Naive thymus-derived CD4-positive, alpha-beta T cell (primary cell): ENCODE data around the gene GPC6. TPM values are rescaled to one million over a fixed set of nuclear protein-coding genes. Genes with fewer than 3 reads are reported as not detected.

Experiments
- ATAC-seq: fragments of 150-1000 bp; cut with Tn5 transposase; 2 replicates; pipeline ENCODE4 v1.10.0; 2021; ENCODE audit warnings: mild to moderate bottlenecking, moderate library complexity
- CTCF ChIA-PET: fragments of 350-600 bp; sonication (Branson Sonifier 250); formaldehyde crosslinking; loops from one replicate; lab custom pipeline; 2021; ENCODE audit warnings: antibody characterized with exemption; lab: Charles Lee
- POLR2A ChIA-PET: fragments of 350-600 bp; sonication (Branson Sonifier 250); formaldehyde crosslinking; loops from one replicate; lab custom pipeline; 2021; ENCODE audit warnings: antibody characterized with exemption, inconsistent platforms; lab: Charles Lee
- DNase-seq, 9 donors: peaks; one replicate each; pipeline versions ENCODE4 v3.0.0 to v3.0.0-alpha.2; 2020 to 2022; ENCODE audit warnings: mixed read lengths in 1 of 9
- H3K27ac ChIP-seq: one replicate; pipeline ENCODE4 v1.7.0; 2013; ENCODE audit warnings: mild to moderate bottlenecking, low read depth, low read length, moderate library complexity
- H3K27me3 ChIP-seq, 2 donors: one replicate each; pipeline ENCODE4 v1.7.0; 2013; ENCODE audit warnings: low read length in 2 of 2, mild to moderate bottlenecking in 2 of 2, moderate library complexity in 2 of 2; ENCODE audit not compliant: control insufficient read depth in 2 of 2, insufficient read depth in 2 of 2
- H3K36me3 ChIP-seq, 3 experiments: 1 replicate in 2 of 3; 2 replicates in 1 of 3; pipeline ENCODE4 v1.7.0; 2013; ENCODE audit warnings: low read length in 3 of 3, mild to moderate bottlenecking in 3 of 3, moderate library complexity in 1 of 3; ENCODE audit not compliant: insufficient read depth in 3 of 3, control insufficient read depth in 2 of 3
- H3K4me1 ChIP-seq, 2 donors: one replicate each; pipeline ENCODE4 v1.7.0; 2013; ENCODE audit warnings: low read length in 2 of 2, mild to moderate bottlenecking in 2 of 2, moderate library complexity in 1 of 2; ENCODE audit not compliant: control insufficient read depth in 2 of 2, insufficient read depth in 2 of 2
- H3K4me3 ChIP-seq: 2 replicates; pipeline ENCODE4 v1.7.0; 2013; ENCODE audit warnings: mild to moderate bottlenecking, low read length
- H3K9me3 ChIP-seq, 3 experiments: 1 replicate in 2 of 3; 2 replicates in 1 of 3; pipeline ENCODE4 v1.7.0; 2013; ENCODE audit warnings: low read length in 3 of 3; ENCODE audit not compliant: control insufficient read depth in 2 of 3
- H3K27ac Mint-ChIP-seq, 9 donors: one replicate each; pipeline ENCODE4 v1.8.0; 2020 to 2022; ENCODE audit warnings: mixed read lengths in 9 of 9, mild to moderate bottlenecking in 8 of 9, moderate library complexity in 5 of 9, inconsistent platforms in 2 of 9
- H3K27me3 Mint-ChIP-seq, 5 donors: one replicate each; pipeline ENCODE4 v1.8.0; 2021 to 2022; ENCODE audit warnings: mixed read lengths in 5 of 5, mild to moderate bottlenecking in 1 of 5
- H3K36me3 Mint-ChIP-seq, 5 donors: one replicate each; pipeline ENCODE4 v1.8.0; 2020 to 2022; ENCODE audit warnings: mixed read lengths in 5 of 5, mild to moderate bottlenecking in 3 of 5, inconsistent platforms in 1 of 5
- H3K4me1 Mint-ChIP-seq, 7 donors: one replicate each; pipeline ENCODE4 v1.8.0; 2020 to 2022; ENCODE audit warnings: mixed read lengths in 7 of 7, mild to moderate bottlenecking in 3 of 7, inconsistent platforms in 1 of 7
- H3K4me3 Mint-ChIP-seq, 10 donors: one replicate each; pipeline ENCODE4 v1.8.0; 2020 to 2022; ENCODE audit warnings: mild to moderate bottlenecking in 10 of 10, mixed read lengths in 10 of 10, moderate library complexity in 6 of 10, inconsistent platforms in 2 of 10
- H3K9me3 Mint-ChIP-seq, 11 donors: one replicate each; pipeline ENCODE4 v1.8.0; 2020 to 2022; ENCODE audit warnings: mixed read lengths in 11 of 11, mild to moderate bottlenecking in 4 of 11, inconsistent platforms in 1 of 11, moderate library complexity in 1 of 11
- intact Hi-C, 2 donors: fragments of 100-400 bp; cut with micrococcal nuclease; formaldehyde crosslinking; loops; one replicate each; pipeline ENCODE4 v1.15.1; 2023
- polyA plus RNA-seq, 2 donors: library from polyadenylated mRNA; unstranded; fragments of 300-500 nt; fragmentation: Illumina TruSeq; gene quantifications; one replicate each; pipeline ENCODE4 v1.2.3, GENCODE V29; 2021
- total RNA-seq, 6 experiments: library from RNA in 5 of 6; stranded (reverse) in 5 of 6; gene quantifications; 1 replicate in 5 of 6; 2 replicates in 1 of 6; pipeline ENCODE4 v1.2.3 and lab custom pipeline; 2021 to 2026

Gene GPC6
- total and polyA plus RNA-seq, 7 experiments from 2014 or later = not detected

GRCh38 chr13:94415500-94416237, 1189.1 kb downstream of the GPC6 start:
- ATAC-seq (no peak), DNase-seq (no peak)
- Mint-ChIP-seq H3K27me3 (peaks cover 0 to 16% (median 5%) of the 10 kb centered on the region in 5 donors), H3K27ac (no peak overlapping the region), H3K4me3 (no peak overlapping the region), H3K9me3 (peaks cover 4 to 41% (median 18%) of the 10 kb centered on the region in 11 donors), H3K36me3 (peaks cover 6 to 19% (median 12%) of the 10 kb centered on the region in 5 donors), H3K4me1 (peaks cover 9 to 29% (median 27%) of the 10 kb centered on the region in 7 donors)
- peaks cover 0 to 4% (median 0%) of the 10 kb centered on the region in 3 experiments for H3K9me3 ChIP-seq
- no peak overlapping the region for H3K27ac ChIP-seq
- intact Hi-C loops = loop anchor here in 1 of 2 donors (5.0 kb wide), 1 partner anchor 88 kb away; no protein-coding TSS in a partner anchor
- no peak overlapping the region for H3K4me3 ChIP-seq
- POLR2A ChIA-PET = interaction anchor here (1.3 kb wide), 1 partner anchor 134 kb away, joined by 3 read pairs; no protein-coding TSS in a partner anchor
- H3K4me1 ChIP-seq = peaks cover 0 to 15% of the 10 kb centered on the region in 2 donors
- no peaks in the 10 kb centered on the region for H3K27me3 ChIP-seq
- CTCF ChIA-PET = interaction anchor here (0.9 kb wide), 1 partner anchor 202 kb away, joined by 3 read pairs; no protein-coding TSS in a partner anchor
- H3K36me3 ChIP-seq = no peaks in the 10 kb centered on the region

GRCh38 chr13:94416454-94417080, 1190.0 kb downstream of the GPC6 start:
- peaks cover 8 to 19% (median 12%) of the 10 kb centered on the region in 5 donors for H3K36me3 Mint-ChIP-seq
- peaks cover 0 to 15% of the 10 kb centered on the region in 2 donors for H3K4me1 ChIP-seq
- intact Hi-C loops = loop anchor here in 1 of 2 donors (5.0 kb wide), 1 partner anchor 89 kb away; no protein-coding TSS in a partner anchor
- H3K27ac ChIP-seq = no peak overlapping the region
- H3K27me3 ChIP-seq = no peaks in the 10 kb centered on the region
- H3K36me3 ChIP-seq = no peaks in the 10 kb centered on the region
- ChIA-PET CTCF (no interaction called here), POLR2A (interaction anchor here (1.3 kb wide), 1 partner anchor 133 kb away, joined by 3 read pairs; no protein-coding TSS in a partner anchor)
- peaks cover 5 to 49% (median 22%) of the 10 kb centered on the region in 11 donors for H3K9me3 Mint-ChIP-seq
- H3K4me1 Mint-ChIP-seq = peaks cover 9 to 29% (median 27%) of the 10 kb centered on the region in 7 donors
- ATAC-seq (no peak), DNase-seq (no peak)
- no peak overlapping the region for H3K27ac Mint-ChIP-seq
- H3K4me3 Mint-ChIP-seq = no peak overlapping the region
- no peak overlapping the region for H3K4me3 ChIP-seq
- H3K27me3 Mint-ChIP-seq = peaks cover 0 to 15% (median 5%) of the 10 kb centered on the region in 5 donors
- H3K9me3 ChIP-seq = peaks cover 0 to 4% (median 0%) of the 10 kb centered on the region in 3 experiments

- peaks cover 9 to 29% (median 27%) of the 10 kb centered on the region in 7 donors for H3K4me1 Mint-ChIP-seq
- H3K9me3 Mint-ChIP-seq = peaks cover 7 to 53% (median 22%) of the 10 kb centered on the region in 11 donors
- Histone ChIP-seq H3K27ac (no peak overlapping the region), H3K36me3 (no peaks in the 10 kb centered on the region), H3K27me3 (no peaks in the 10 kb centered on the region), H3K9me3 (peaks cover 0 to 4% (median 0%) of the 10 kb centered on the region in 3 experiments), H3K4me3 (no peak overlapping the region), H3K4me1 (peaks cover 0 to 15% of the 10 kb centered on the region in 2 donors)
- ATAC-seq (no peak), DNase-seq (no peak)
- no peak overlapping the region for H3K27ac Mint-ChIP-seq
- ChIA-PET CTCF (no interaction called here), POLR2A (no interaction called here)
- no peak overlapping the region for H3K4me3 Mint-ChIP-seq
- intact Hi-C loops = loop anchor here in 1 of 2 donors (5.0 kb wide), 1 partner anchor 90 kb away; no protein-coding TSS in a partner anchor
- peaks cover 0 to 12% (median 4%) of the 10 kb centered on the region in 5 donors for H3K27me3 Mint-ChIP-seq
- peaks cover 8 to 21% (median 12%) of the 10 kb centered on the region in 5 donors for H3K36me3 Mint-ChIP-seq
These were observed 1190.7 kb downstream of the GPC6 start for GRCh38 chr13:94417294-94417693.

DNA sequence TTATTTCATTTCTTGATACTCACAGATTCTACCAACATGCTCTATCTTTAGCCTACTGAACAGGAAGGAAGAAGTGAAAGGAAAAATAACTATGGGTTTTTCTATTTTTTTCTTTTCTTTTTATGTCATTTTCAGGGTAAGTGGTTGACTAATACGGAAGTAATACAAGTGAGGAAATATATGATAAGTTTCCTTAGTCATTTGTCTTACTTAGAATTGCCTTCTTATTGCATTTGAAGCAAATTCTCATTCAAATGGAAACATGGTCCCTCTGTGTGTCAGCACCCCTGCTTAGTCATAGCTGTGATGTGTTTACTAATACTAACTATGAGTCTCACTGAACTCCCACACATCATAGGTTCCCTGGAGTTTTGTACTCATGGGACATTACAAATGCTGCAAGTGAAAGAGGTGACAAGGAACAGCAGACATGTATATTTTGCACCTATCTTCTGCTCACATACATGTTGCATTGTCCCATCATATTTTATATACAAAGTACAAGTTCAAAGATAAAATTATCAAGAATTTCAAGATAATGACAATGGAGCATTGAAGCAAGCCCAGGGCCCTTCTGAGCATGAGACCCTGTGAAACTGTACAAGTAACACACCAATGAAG, 1192.8 kb downstream of the GPC6 start:
- no peaks in the 10 kb centered on the region for H3K36me3 ChIP-seq
- peaks cover 0 to 11% (median 0%) of the 10 kb centered on the region in 5 donors for H3K27me3 Mint-ChIP-seq
- H3K27ac ChIP-seq = no peak overlapping the region
- peaks cover 9 to 29% (median 27%) of the 10 kb centered on the region in 7 donors for H3K4me1 Mint-ChIP-seq
- DNase-seq (peak in 7 of 9 donors; percentile 10 to 55 (median 43)), ATAC-seq (peak; percentile 61)
- ChIA-PET POLR2A (interaction anchor here (0.6 kb wide), 1 partner anchor 95 kb away, joined by 3 read pairs; no protein-coding TSS in a partner anchor), CTCF (no interaction called here)
- H3K4me3 Mint-ChIP-seq = peak overlapping the region; percentile 29 to 83 (median 68)
- peaks cover 7 to 53% (median 22%) of the 10 kb centered on the region in 11 donors for H3K9me3 Mint-ChIP-seq
- peaks cover 0 to 4% (median 0%) of the 10 kb centered on the region in 3 experiments for H3K9me3 ChIP-seq
- no peaks in the 10 kb centered on the region for H3K27me3 ChIP-seq
- intact Hi-C loops = loop anchor here in 1 of 2 donors (5.0 kb wide), 1 partner anchor 92 kb away; no protein-coding TSS in a partner anchor
- peaks cover 0 to 15% of the 10 kb centered on the region in 2 donors for H3K4me1 ChIP-seq
- peaks cover 8 to 21% (median 12%) of the 10 kb centered on the region in 5 donors for H3K36me3 Mint-ChIP-seq
- peak overlapping the region; percentile 6 to 94 (median 83) for H3K27ac Mint-ChIP-seq
- no peak overlapping the region for H3K4me3 ChIP-seq

DNA sequence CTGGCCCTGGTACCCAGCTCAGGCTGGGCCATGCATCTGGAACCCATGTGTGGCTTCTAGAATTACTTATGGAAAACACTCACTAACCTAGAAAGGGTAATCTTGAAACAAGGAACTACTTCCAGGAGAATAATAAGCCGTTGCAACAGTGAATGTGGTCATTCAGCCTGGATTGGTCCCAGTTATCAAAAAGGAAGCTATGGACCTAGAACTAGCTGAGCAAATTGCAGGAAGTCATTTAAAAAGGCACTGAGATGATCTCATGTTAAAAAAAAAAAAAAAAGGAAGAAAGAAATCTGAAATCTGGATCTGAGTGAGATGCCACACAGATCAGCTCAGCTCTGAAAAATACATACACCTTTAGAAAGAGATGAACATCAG, 1193.3 kb downstream of the GPC6 start:
- no peak overlapping the region for H3K4me3 ChIP-seq
- ChIA-PET POLR2A (interaction anchor here (0.6 kb wide), 1 partner anchor 96 kb away, joined by 3 read pairs; no protein-coding TSS in a partner anchor), CTCF (interaction anchor here (0.6 kb wide), 1 partner anchor 190 kb away, joined by 3 read pairs; no protein-coding TSS in a partner anchor)
- Mint-ChIP-seq H3K36me3 (peaks cover 8 to 21% (median 12%) of the 10 kb centered on the region in 5 donors), H3K27me3 (peaks cover 0 to 14% (median 2%) of the 10 kb centered on the region in 5 donors), H3K27ac (peak overlapping the region in 4 of 9 donors; percentile 5 to 91 (median 48)), H3K4me3 (peak overlapping the region in 3 of 10 donors; percentile 3 to 73 (median 10)), H3K4me1 (peaks cover 9 to 29% (median 27%) of the 10 kb centered on the region in 7 donors), H3K9me3 (peaks cover 7 to 53% (median 22%) of the 10 kb centered on the region in 11 donors)
- no peak for ATAC-seq
- intact Hi-C loops = loop anchor here in 1 of 2 donors (5.0 kb wide), 1 partner anchor 93 kb away; no protein-coding TSS in a partner anchor
- DNase-seq = no peak
- H3K9me3 ChIP-seq = peaks cover 0 to 4% (median 0%) of the 10 kb centered on the region in 3 experiments
- H3K27ac ChIP-seq = no peak overlapping the region
- H3K36me3 ChIP-seq = no peaks in the 10 kb centered on the region
- H3K4me1 ChIP-seq = peaks cover 0 to 15% of the 10 kb centered on the region in 2 donors
- no peaks in the 10 kb centered on the region for H3K27me3 ChIP-seq
